ENCODE data around the gene C10orf62.
"Not testable (repeated sequence)": the region's sequence is repeated elsewhere in the genome, so short reads cannot be mapped to it uniquely, and the experiment has no call there.

C10orf62 gene

DNA sequence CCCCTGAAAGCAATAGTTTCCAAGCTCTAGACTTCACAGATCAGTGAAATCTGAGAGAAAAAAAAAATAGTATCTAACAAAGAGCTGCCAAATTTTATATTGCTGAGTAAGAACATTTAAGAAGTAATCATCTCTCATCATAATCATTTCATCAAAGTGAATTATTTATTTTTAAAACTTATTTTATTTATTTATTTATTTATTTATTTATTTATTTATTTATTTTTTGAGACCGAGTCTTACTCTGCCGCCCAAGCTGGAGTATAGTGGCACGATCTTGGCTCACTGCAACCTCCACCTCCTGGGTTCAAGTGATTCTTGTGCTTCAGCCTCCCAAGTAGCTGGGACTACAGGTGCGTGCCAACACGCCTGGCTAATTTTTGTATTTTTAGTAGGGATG, 13.0 kb upstream of the C10orf62 start:
- not testable (repeated sequence) for H3K27me3 ChIP-seq (ENCODE audit: control insufficient read depth, insufficient read depth, low read length); H3K27ac ChIP-seq (ENCODE audit: low read depth, low read length); H3K4me3 ChIP-seq (ENCODE audit: low read depth, low read length); H3K36me3 ChIP-seq (ENCODE audit: control insufficient read depth, insufficient read depth, low read length); H3K9me3 ChIP-seq (ENCODE audit: control insufficient read depth, insufficient read depth, low read length); H3K9ac ChIP-seq (ENCODE audit: low read depth, low read length)
- peaks cover 10% of the 10 kb centered on the region for H3K4me1 ChIP-seq (ENCODE audit: control insufficient read depth, insufficient read depth, low read length)

DNA sequence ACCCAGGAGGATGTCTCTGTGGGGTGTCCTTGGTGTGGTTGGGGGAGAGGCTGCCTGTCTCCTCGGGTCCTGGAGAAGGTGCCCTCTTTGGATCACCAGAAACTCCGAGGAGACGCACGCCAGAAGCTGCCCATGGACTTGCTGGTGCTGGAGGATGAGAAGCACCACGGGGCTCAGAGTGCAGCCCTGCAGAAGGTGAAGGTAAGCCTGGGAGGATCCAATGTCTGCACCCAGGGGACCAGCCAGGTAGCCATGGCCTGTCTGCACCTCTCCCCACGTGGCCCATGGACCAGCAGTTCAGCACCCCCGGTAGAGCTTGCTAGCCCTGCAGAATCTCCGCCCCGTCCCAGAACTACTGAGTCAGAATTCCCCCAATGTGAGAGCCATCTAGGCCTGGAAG, 11.8 kb upstream of the C10orf62 start:
- Histone ChIP-seq H3K9ac (ENCODE audit: low read depth, low read length) (no peak overlapping the region), H3K36me3 (ENCODE audit: control insufficient read depth, insufficient read depth, low read length) (no peaks in the 10 kb centered on the region), H3K4me1 (ENCODE audit: control insufficient read depth, insufficient read depth, low read length) (peaks cover 10% of the 10 kb centered on the region), H3K9me3 (ENCODE audit: control insufficient read depth, insufficient read depth, low read length) (no peaks in the 10 kb centered on the region), H3K4me3 (ENCODE audit: low read depth, low read length) (no peak overlapping the region), H3K27ac (ENCODE audit: low read depth, low read length) (no peak overlapping the region), H3K27me3 (ENCODE audit: control insufficient read depth, insufficient read depth, low read length) (no peaks in the 10 kb centered on the region)

DNA sequence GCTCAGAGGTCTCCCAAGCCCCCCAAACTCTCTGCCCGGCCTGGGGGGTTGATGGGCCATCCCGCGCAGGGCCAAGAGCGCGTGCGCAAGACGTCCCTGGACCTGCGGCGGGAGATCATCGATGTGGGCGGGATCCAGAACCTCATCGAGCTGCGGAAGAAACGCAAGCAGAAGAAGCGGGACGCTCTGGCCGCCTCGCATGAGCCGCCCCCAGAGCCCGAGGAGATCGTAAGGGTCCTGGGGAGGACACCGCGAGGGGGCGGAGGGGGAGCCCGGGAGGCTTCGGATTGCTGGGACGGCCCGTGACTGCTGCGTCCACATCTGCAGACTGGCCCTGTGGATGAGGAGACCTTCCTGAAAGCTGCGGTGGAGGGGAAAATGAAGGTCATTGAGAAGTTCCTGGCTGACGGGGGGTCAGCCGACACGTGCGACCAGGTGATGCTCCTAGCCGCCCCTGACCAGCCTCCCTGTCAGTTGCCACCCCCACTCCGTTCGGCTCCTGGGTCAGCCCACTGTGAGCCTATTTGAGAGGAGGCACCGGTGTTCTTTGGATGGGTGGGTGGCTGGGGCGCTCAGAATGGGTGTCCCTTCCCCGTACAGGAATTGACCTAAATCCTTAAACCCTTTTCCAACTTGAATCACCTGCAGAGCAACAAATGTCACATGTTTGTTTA, 11.2 kb upstream of the C10orf62 start:
- Histone ChIP-seq H3K9me3 (ENCODE audit: control insufficient read depth, insufficient read depth, low read length) (no peaks in the 10 kb centered on the region), H3K4me3 (ENCODE audit: low read depth, low read length) (no peak overlapping the region)

GRCh38 chr10:97580421-97581367, 8.8 kb upstream of the C10orf62 start:
- Histone ChIP-seq H3K4me3 (ENCODE audit: low read depth, low read length) (no peak overlapping the region), H3K9me3 (ENCODE audit: control insufficient read depth, insufficient read depth, low read length) (no peaks in the 10 kb centered on the region), H3K27ac (ENCODE audit: low read depth, low read length) (no peak overlapping the region), H3K4me1 (ENCODE audit: control insufficient read depth, insufficient read depth, low read length) (no peaks in the 10 kb centered on the region; the same call in 1 of the 2 replicates), H3K27me3 (ENCODE audit: control insufficient read depth, insufficient read depth, low read length) (no peaks in the 10 kb centered on the region), H3K9ac (ENCODE audit: low read depth, low read length) (no peak overlapping the region), H3K36me3 (ENCODE audit: control insufficient read depth, insufficient read depth, low read length) (no peaks in the 10 kb centered on the region)

More for the DNA sequence above, 11.2 kb upstream of the C10orf62 start:
- Histone ChIP-seq H3K9ac (ENCODE audit: low read depth, low read length) (no peak overlapping the region), H3K27me3 (ENCODE audit: control insufficient read depth, insufficient read depth, low read length) (no peaks in the 10 kb centered on the region), H3K27ac (ENCODE audit: low read depth, low read length) (no peak overlapping the region), H3K36me3 (ENCODE audit: control insufficient read depth, insufficient read depth, low read length) (no peaks in the 10 kb centered on the region), H3K4me1 (ENCODE audit: control insufficient read depth, insufficient read depth, low read length) (peaks cover 10% of the 10 kb centered on the region)

GRCh38 chr10:97582169-97582568, 7.4 kb upstream of the C10orf62 start:
- Histone ChIP-seq H3K27ac (ENCODE audit: low read depth, low read length) (no peak overlapping the region), H3K27me3 (ENCODE audit: control insufficient read depth, insufficient read depth, low read length) (no peaks in the 10 kb centered on the region), H3K36me3 (ENCODE audit: control insufficient read depth, insufficient read depth, low read length) (no peaks in the 10 kb centered on the region), H3K9ac (ENCODE audit: low read depth, low read length) (no peak overlapping the region), H3K9me3 (ENCODE audit: control insufficient read depth, insufficient read depth, low read length) (no peaks in the 10 kb centered on the region), H3K4me3 (ENCODE audit: low read depth, low read length) (no peak overlapping the region), H3K4me1 (ENCODE audit: control insufficient read depth, insufficient read depth, low read length) (no peaks in the 10 kb centered on the region; the same call in 1 of the 2 replicates)

DNA sequence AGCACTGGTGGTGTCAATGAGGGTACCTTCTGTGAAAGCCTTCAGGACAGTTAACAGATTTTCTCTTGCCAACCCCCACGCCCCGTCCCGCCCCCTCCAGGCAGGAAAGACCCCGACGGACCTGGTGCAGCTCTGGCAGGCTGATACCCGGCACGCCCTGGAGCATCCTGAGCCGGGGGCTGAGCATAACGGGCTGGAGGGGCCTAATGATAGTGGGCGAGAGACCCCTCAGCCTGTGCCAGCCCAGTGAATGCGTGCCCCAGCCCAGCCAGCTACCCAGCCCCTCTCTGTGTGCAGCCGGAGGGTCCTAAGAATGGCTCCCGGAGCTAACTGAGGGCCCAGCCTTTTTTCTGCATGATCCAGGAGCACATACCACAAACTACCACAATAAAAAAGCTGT, 6.0 kb upstream of the C10orf62 start:
- Histone ChIP-seq H3K27ac (ENCODE audit: low read depth, low read length) (no peak overlapping the region), H3K4me3 (ENCODE audit: low read depth, low read length) (no peak overlapping the region), H3K9me3 (ENCODE audit: control insufficient read depth, insufficient read depth, low read length) (no peaks in the 10 kb centered on the region), H3K4me1 (ENCODE audit: control insufficient read depth, insufficient read depth, low read length) (no peaks in the 10 kb centered on the region; the same call in 1 of the 2 replicates), H3K27me3 (ENCODE audit: control insufficient read depth, insufficient read depth, low read length) (no peaks in the 10 kb centered on the region), H3K9ac (ENCODE audit: low read depth, low read length) (no peak overlapping the region), H3K36me3 (ENCODE audit: control insufficient read depth, insufficient read depth, low read length) (no peaks in the 10 kb centered on the region)

- no peaks in the 10 kb centered on the region; the same call in 1 of the 2 replicates for H3K4me1 ChIP-seq (ENCODE audit: control insufficient read depth, insufficient read depth, low read length)
- no peaks in the 10 kb centered on the region for H3K9me3 ChIP-seq (ENCODE audit: control insufficient read depth, insufficient read depth, low read length)
- H3K36me3 ChIP-seq (ENCODE audit: control insufficient read depth, insufficient read depth, low read length) = no peaks in the 10 kb centered on the region
- no peak within 1 kb of the TSS for H3K9ac ChIP-seq (ENCODE audit: low read depth, low read length)
- no peak within 1 kb of the TSS for H3K27ac ChIP-seq (ENCODE audit: low read depth, low read length)
- no peaks in the 10 kb centered on the region for H3K27me3 ChIP-seq (ENCODE audit: control insufficient read depth, insufficient read depth, low read length)
- no peak within 1 kb of the TSS for H3K4me3 ChIP-seq (ENCODE audit: low read depth, low read length)
Observed at GRCh38 chr10:97584060-97584797, 5.3 kb upstream of the C10orf62 start, which contains the start of gene HOGA1. Gene HOGA1, plus strand, starts transcription at chr10:97584389. Its CDS starts 315 bp downstream, at chr10:97584704.

DNA sequence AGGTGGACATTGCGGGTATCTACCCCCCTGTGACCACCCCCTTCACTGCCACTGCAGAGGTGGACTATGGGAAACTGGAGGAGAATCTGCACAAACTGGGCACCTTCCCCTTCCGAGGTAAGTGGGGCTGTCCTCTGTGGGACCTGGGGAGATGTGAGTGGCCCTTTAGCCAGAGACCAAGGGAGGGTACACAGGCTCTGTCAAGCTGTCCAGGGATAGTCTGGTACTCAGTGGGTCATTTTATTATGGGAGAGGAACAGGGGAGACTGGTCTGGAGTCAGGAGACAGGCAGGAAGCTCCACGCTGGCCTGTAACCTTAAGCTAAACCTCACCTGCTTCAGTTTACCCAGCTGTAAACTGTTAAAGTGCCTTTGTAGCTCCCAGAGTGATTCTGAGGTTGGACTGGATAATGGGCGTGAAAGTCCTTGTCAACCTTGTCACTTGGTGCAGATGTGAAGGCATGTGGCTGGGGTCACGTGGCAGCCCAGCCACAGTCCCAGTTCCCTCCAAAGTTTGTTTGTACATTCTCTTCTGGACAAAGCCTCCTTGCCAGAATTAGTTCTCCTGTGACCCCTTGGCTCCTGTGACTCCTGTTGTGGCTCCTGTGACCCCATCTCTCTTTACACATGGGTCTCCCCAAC, 4.6 kb upstream of the C10orf62 start:
- no peak overlapping the region for H3K27ac ChIP-seq (ENCODE audit: low read depth, low read length)
- H3K27me3 ChIP-seq (ENCODE audit: control insufficient read depth, insufficient read depth, low read length) = no peaks in the 10 kb centered on the region
- H3K4me3 ChIP-seq (ENCODE audit: low read depth, low read length) = no peak overlapping the region
- H3K36me3 ChIP-seq (ENCODE audit: control insufficient read depth, insufficient read depth, low read length) = no peaks in the 10 kb centered on the region
- H3K4me1 ChIP-seq (ENCODE audit: control insufficient read depth, insufficient read depth, low read length) = no peaks in the 10 kb centered on the region; the same call in 1 of the 2 replicates
- no peaks in the 10 kb centered on the region for H3K9me3 ChIP-seq (ENCODE audit: control insufficient read depth, insufficient read depth, low read length)
- H3K9ac ChIP-seq (ENCODE audit: low read depth, low read length) = no peak overlapping the region

- Histone ChIP-seq H3K4me1 (ENCODE audit: control insufficient read depth, insufficient read depth, low read length) (no peaks in the 10 kb centered on the region; the same call in 1 of the 2 replicates), H3K27me3 (ENCODE audit: control insufficient read depth, insufficient read depth, low read length) (no peaks in the 10 kb centered on the region), H3K9ac (ENCODE audit: low read depth, low read length) (no peak overlapping the region), H3K4me3 (ENCODE audit: low read depth, low read length) (no peak overlapping the region), H3K27ac (ENCODE audit: low read depth, low read length) (no peak overlapping the region), H3K9me3 (ENCODE audit: control insufficient read depth, insufficient read depth, low read length) (no peaks in the 10 kb centered on the region), H3K36me3 (ENCODE audit: control insufficient read depth, insufficient read depth, low read length) (no peaks in the 10 kb centered on the region)
Observed at GRCh38 chr10:97585439-97585811, 4.1 kb upstream of the C10orf62 start.

DNA sequence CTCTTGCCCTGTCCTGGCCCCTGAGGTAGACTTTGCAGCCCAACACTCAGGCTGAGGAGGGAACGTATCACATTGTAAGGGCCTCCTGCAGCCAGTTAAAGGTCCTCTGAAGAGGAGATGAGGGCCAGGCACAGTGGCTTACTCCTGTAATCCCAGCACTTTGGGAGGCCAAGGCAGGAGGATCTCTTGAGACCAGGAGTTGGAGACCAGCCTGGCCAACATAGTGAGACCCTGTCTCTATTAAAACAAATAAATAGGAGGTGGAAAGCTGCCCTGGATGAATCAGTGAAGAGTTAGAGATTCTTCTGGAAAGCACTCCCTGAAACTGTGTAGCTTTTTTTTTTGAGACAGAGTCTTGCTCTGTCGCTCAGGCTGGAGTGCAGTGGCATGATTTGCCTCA, 2.3 kb upstream of the C10orf62 start:
- no peaks in the 10 kb centered on the region for H3K36me3 ChIP-seq (ENCODE audit: control insufficient read depth, insufficient read depth, low read length)
- no peaks in the 10 kb centered on the region for H3K9me3 ChIP-seq (ENCODE audit: control insufficient read depth, insufficient read depth, low read length)
- H3K4me1 ChIP-seq (ENCODE audit: control insufficient read depth, insufficient read depth, low read length) = no peaks in the 10 kb centered on the region; the same call in 1 of the 2 replicates
- H3K4me3 ChIP-seq (ENCODE audit: low read depth, low read length) = no peak overlapping the region
- no peak overlapping the region for H3K9ac ChIP-seq (ENCODE audit: low read depth, low read length)
- H3K27me3 ChIP-seq (ENCODE audit: control insufficient read depth, insufficient read depth, low read length) = no peaks in the 10 kb centered on the region
- no peak overlapping the region for H3K27ac ChIP-seq (ENCODE audit: low read depth, low read length)

All from HUES48 (cell line).